Measurements from ENCODE around the gene HDAC4.

HDAC4 gene

DNA sequence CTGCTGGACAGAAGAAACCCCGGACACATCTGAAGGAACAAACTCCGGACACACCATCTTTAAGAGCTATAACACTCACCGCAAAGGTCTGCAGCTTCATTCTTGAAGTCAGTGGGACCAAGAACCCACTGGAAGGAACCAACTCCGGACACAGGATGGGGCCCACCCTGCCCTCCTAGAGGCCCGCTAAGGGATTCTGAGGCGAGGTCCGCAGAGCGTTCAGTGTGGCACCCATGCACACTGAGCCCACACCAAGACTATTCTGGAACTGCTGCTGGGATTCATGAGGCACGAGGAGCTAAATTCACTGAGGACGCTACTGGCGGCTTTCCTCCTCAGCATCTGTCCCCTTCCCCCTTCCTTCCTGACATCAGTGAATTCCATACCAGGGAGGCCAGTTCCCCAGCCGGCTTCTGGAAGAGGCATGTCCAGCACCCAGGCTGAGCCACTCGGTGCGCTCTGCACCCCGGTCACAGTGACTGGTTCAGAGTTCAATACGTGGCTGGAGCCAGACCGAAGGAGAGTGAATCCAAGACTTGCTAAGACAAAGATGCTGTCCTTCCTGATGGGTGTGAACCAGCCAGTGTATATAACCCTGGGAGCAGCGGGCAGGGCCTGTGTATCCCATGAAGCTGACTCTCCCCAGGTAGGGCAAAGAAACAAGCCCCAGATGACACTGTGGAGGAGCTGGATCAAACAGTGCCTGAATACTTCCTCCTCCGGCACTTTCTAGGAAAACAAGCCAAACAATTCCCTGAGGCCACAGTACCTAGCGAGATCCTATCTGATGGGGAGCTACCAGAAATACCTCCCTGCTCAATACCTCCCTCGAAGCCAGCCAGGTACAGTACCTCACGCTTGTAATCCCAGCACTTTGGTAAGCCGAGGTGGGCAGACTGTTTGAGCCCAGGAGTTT is 11.1 kb downstream of the HDAC4 start:
- no peak for DNase-seq (ENCODE audit: low read depth)
- H3K4me3 ChIP-seq (ENCODE audit: low read depth, low read length) = no peak overlapping the region
- TF ChIP-seq, protein P1, sequence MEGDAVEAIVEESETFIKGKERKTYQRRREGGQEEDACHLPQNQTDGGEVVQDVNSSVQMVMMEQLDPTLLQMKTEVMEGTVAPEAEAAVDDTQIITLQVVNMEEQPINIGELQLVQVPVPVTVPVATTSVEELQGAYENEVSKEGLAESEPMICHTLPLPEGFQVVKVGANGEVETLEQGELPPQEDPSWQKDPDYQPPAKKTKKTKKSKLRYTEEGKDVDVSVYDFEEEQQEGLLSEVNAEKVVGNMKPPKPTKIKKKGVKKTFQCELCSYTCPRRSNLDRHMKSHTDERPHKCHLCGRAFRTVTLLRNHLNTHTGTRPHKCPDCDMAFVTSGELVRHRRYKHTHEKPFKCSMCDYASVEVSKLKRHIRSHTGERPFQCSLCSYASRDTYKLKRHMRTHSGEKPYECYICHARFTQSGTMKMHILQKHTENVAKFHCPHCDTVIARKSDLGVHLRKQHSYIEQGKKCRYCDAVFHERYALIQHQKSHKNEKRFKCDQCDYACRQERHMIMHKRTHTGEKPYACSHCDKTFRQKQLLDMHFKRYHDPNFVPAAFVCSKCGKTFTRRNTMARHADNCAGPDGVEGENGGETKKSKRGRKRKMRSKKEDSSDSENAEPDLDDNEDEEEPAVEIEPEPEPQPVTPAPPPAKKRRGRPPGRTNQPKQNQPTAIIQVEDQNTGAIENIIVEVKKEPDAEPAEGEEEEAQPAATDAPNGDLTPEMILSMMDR (IDR thresholded peaks at IDR 0.05; ENCODE audit: insufficient read depth, low read depth, low read length, missing control alignments) = no peak

DNA sequence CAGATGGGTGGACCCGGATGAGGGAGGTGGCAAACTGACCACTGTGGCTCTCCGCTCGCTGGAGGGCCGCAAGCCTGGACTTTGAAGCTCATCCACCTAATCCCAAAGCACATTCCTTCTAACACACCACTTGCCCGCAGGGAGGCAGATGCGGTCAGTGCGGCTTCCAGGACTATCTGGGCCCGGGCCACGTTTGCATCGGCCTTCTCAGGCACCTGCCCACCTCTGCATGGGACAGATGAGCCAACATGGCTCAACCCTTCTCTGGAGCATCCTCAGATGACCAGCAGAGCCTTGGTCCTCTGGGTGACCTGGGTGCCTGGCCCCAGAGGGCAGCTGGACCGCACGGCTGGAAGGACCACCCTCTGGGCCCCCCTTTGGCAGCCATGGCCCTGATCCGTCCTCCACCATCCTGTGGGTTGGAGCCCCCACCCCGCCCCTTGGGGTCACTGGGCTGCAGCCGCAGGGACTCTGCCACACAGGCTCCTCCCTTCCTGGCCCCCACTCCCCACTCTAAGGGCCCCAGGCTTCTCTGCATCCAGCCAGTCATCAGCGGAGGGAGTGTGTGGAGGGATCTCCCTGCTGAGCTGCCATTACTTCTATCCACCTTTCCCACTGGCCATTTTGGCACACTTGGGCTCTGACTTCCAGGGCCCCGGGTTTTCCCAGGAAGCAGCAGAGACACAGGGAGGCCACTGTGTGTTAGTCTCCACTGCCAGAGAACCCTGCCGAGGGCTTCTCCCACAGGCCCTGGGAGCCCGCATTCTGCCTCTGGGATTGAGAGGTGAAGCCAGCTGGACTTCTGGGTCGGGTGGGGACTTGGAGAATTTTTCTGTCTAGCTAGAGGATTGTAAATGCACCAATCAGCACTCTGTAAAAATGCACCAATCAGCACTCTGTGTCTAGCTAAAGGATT is 12.3 kb downstream of the HDAC4 start:
- TF ChIP-seq, protein P1 (IDR thresholded peaks at IDR 0.05; ENCODE audit: insufficient read depth, low read depth, low read length, missing control alignments) = no peak
- H3K4me3 ChIP-seq (ENCODE audit: low read depth, low read length) = no peak overlapping the region
- DNase-seq (ENCODE audit: low read depth) = no peak

DNA sequence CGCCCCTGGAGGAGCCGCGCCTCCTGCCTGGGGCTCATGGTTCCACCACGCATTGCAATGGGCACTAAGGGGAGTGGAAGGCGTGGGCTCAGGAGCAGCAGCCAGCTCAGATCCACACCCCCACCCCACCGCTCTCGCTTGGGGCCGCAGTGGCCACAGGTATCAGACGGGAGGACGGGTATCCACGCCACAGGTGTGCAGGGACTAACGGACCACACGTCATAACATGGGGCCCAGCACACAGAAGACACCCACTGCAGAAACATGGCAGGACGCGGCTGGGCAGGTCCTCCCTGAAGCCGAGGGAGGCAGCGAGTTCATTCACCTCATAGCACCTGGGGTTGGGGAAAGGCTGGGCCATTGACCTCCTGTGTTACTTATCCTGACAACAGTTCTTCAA is 13.0 kb downstream of the HDAC4 start:
- H3K4me3 ChIP-seq (ENCODE audit: low read depth, low read length) = no peak overlapping the region
- TF ChIP-seq, protein P1 (IDR thresholded peaks at IDR 0.05; ENCODE audit: insufficient read depth, low read depth, low read length, missing control alignments) = no peak
- DNase-seq (ENCODE audit: low read depth) = no peak

DNA sequence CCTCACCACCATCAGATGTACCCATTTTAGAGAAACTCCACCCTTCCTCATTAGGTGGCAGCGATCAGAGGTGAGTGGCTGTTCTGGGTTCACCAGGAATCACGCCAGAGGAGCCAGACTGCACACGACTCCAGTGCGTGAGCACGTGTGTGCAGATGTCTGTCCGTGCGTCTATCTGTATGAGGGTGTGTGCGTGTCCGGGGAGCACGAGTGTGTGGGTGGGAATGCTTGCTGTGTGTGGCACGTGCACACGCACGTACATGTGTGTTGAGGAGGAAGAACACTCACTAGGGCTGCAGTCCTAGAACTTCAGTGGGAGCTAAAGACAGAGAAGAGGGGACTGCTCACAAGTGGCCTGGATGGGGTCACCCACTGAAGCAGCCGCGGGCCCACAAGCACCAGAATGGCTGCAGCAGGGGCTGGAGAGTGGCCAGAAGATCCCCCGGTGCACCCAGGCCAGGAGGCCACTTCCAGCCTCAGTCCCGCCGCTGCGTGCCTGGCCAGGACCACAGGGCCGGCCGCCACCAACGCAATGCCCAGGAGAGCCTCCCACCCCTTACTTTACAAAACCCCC is 13.9 kb downstream of the HDAC4 start:
- DNase-seq (ENCODE audit: low read depth) = no peak
- no peak overlapping the region for H3K4me3 ChIP-seq (ENCODE audit: low read depth, low read length)
- TF ChIP-seq, protein P1 (IDR thresholded peaks at IDR 0.05; ENCODE audit: insufficient read depth, low read depth, low read length, missing control alignments) = no peak

DNA sequence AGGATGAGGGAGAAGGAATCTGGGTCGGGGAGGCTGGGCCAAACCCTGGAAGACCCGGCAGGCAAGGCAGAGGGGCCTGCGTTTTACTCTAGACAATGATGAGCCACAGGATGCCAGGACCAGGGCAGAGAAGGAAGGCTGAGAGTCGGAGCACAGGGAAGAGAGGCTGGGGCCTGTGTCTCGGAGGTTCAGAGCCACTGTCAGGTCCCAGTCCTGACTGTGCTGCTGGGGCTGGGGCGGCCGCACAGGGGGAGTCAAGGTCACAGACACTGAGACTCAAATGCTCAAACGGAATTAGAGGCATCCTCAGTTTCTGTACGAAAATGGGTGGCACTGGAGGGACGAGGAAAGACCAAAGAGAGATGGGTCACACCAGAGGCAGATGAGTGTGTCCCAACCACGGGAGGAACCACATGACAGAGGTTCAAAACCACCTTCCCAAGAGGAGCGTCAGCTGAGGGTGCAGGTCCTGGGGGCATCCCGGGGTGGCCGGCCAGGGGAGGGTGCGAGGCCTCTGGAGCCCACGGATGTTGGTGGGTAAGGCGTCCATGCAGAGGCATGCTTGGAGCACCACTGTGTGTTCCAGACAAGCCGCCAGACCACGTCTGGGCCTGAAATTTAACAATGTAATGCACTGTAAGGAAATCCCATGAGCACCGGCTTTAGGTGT is 14.7 kb downstream of the HDAC4 start:
- no peak overlapping the region for H3K4me3 ChIP-seq (ENCODE audit: low read depth, low read length)
- no peak for DNase-seq (ENCODE audit: low read depth)
- TF ChIP-seq, protein P1 (IDR thresholded peaks at IDR 0.05; ENCODE audit: insufficient read depth, low read depth, low read length, missing control alignments) = no peak

Measured in GM12865 (cell line).